NCI-H69 (cell line): ENCODE data around the gene RAB27A.
"Not testable (repeated sequence)": the region's sequence is repeated elsewhere in the genome, so short reads cannot be mapped to it uniquely, and the experiment has no call there.

Experiments used
- DNase-seq: peaks from one replicate; lab custom pipeline; 2025; lab: John Stamatoyannopoulos, UW

Gene RAB27A

DNA sequence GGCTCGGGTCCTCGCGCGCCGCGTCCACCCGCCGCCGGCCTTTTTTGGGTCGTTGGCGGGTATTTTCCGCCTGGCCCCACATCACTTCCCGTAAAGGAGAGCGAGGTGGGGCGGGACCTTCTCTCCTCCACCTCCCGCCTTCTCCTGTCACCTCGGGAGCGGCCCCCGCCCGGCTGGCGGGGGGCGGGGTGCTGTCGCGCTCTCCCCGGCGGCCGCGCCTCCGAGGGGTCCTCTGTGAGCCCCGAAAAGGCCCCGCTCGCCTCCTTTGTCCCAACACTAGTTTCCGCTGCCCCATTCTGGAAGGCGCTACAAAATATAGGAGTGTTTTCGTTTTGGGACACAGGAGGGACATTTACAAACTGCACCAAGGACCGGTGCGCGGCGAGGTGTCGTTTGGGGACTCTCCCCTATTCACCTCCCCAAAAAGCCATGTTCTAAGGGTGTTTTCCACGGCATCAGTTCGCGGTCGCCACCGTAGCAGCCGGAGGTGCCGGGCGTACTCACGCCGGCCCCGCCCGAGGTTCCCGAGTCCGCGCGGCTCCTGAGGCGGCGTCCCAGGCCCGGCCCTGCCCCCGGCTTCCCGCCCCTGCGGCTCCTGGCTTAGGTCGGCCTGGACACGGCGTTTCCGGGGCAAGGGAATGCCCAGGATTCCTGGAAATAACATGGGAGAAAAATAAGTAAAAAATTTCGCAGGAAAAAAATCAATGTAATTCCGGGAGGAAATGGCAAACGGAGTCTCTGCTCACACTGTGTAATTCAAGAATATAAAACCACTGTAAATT lies at the start of gene RAB27A:
RAB27A (minus strand) TSS at position 68 of the 782 bp plus-strand sequence. CDS start 54,879 bp downstream, outside the sequence.
- peak; percentile 81 for DNase-seq

DNA sequence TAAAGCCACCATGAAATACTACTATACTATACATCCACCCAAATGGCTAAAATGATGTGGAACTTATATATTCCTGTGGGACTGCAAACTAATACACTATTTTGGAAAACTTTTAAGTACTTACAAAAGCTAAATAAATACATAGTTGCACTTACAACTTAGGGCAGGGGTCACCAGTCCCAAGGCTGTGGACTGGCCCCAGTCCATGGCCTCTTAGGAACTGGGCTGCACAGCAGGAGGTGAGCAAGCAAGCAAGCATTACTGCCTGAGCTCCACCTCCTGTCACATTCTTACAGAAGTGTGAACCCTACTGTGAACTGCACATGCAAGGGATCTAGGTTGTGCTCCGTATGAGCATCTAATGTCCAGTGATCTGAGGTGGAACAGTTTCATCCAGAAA lies 47.5 kb upstream of the RAB27A start:
- DNase-seq, result no peak

DNA sequence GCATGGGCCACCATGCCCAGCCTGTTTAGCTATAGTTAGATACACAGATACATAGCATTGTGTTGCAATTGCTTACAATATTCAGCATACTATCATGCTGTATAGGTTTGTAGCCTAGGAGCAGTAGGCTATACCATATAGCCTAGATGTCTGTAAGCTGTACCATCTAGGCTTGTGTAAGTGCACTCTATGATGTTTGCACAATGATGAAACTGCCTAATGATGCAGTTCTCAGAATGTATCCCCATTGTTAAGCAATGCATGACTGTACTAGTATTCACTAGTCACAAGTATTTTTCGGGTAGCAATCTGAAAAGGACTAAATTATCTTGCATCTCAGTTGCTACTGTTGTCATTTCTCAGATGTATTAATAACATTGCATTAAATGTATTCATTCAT lies 45.4 kb upstream of the RAB27A start:
- no peak for DNase-seq

DNA sequence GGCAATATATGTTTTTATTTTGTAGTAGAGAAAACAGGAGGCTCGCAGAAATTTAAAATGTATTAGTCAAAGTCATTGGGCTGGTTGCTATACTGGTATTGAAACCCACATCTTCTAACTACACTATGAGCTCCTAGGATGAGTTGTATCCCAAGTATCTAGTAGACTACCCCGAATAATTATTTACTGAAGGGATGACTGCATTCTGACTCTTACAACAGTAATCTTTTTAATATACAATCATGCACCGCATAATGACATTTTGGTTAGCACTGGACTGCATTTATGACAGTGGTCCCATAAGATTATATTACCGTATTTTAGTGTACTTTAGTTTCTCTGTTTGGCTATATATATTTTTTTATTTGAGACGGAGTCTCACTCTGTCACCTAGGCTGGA lies 44.8 kb upstream of the RAB27A start:
- no peak for DNase-seq

DNA sequence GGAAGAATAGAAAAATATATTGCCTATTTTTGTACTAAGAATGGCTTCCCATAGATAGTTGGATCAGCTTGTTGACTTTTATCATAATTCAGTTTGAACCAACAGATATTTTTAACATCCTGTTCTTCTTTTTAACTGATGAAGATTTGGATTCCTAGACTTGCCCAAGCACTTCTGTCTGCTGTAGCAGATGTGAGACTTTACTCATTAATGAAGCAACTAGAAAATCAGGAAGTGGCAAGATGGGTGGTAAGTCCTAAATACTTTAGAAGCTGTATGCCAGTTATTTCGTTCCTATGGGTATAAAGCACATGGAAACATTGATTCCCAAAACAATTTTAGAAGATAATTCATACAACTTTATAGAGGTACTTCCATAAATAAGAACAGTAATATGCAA lies 37.8 kb upstream of the RAB27A start:
- no peak for DNase-seq

DNA sequence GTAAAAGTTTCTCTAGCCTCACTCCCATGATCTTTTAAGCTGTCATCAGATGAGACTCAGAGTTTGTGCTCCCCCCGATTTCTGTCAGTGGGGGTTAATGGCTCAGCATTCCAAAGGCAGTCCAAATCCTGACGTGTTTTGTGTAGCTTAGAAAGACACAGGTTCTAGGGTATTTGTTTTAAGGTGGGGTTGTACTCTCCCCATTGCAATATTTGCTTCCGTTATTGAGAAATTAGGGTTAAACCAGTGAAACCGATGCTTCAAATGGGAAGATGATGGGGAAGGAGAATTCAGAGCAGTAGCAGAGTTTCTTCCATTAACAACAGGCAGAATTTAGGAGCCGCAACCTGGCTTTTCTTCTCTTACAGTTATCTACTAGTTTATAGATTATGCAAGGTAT lies 32.9 kb upstream of the RAB27A start:
- DNase-seq, result no peak

DNA sequence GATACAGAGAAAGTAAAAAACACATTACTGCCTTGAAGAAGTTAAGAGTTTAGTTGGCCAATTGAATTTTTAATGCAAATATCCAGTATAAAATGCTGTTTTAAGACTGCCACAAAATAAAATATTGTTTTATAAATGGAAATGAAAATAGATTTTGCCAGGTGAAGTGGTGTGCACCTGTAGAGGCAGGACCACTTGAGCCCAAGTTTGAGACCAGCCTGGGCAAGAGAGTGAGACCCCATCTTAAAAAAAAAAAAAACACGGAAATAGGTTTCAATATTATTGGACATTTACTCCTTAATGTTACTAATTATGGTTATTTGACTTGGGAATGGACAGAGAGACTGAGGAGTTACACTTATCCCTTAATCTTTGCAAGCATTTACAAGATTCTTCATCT lies 31.4 kb upstream of the RAB27A start:
- no peak for DNase-seq

DNA sequence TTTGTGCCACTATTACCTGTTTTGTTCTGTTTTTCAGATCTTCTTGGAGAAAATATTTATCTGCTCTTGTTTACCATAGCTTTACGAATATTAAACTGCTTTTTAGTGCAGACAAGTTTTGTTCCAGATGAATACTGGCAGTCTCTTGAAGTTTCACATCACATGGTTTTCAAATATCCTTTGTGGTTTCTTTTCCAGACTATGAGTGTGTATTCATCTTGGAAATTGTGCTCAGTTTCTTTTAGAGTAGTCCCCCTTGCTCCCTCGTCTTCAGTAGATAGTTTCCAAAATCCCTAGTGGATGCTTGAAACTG lies 30.6 kb upstream of the RAB27A start:
- no peak for DNase-seq

DNA sequence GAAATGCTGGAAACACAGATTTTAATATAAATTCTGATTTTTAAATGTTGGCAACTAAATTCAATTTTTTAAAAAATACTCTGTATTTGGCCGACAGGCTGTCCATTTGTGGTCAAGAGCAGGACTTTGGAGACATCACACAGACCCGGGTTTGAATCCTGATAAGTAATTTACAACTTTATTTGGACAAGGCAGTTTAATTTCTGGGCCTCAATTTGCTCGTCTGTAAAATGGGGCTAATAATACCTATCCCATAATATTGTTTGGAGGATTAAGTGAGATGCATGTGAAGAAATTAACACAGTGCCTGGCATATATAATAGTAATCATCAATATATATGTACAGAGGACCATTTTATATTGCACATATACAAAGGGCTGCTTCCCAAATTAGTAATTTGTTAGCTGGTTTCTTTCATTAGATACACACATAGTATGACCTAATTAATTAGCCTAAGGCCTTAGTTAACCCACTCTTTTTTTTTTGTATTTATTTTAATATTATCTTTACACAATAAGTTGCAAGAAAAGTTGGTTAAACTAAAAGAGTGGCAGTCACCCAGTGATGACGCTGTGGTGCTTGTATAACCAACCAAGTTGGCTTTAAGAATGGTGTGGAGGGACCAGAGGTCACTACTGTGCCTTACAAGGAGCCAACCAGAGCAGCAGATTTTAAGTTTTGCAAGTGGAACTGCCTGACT lies 30.1 kb upstream of the RAB27A start:
- DNase-seq, result peak; percentile 36

DNA sequence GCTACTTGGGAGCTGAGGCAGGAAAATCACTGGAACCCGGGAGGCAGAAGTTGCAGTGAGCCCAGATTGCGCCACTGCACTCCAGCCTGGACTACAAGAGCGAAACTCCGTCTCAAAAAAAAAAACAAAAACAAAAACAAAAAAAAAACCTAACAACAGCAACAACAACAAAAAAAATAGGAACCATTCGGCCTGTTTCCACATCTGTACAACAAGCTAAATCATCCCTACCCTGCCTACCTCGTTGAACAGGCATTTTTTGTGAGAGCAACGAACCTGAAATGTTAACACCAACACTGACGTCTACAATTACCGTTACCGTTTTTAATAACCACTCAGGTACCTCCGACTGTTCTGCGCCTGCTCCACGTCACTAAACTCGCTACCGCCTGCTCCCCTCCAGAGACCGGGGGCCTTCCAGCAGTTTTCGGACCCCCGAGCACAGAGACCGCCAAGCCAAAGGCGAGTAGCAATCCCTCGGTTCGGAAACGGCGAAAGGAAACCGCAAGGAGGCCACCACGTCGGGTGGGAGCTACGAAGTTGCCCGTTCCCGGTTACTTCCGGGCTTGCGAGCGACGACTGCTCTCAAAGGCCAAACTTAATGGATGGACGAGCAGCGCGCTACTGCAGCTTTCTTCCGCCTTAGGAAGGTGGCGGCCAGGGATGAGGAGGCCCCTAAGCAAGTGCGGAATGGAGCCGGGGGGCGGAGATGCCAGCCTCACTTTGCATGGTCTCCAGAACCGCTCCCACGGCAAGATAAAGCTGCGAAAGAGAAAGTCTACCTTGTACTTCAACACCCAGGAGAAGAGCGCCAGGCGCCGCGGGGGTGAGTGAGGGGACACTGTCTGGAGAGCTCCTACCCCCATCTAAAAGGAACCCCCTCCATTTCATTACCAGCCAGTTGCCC lies 29.2 kb upstream of the RAB27A start, which contains the start of the genes PIGB and PIGBOS1:
PIGB (plus strand) TSS at position 635 of the 907 bp plus-strand sequence; CDS start at position 664, 29 bp downstream.
PIGBOS1 (minus strand) TSS at position 536 of the 907 bp plus-strand sequence. CDS start 1,331 bp downstream, outside the sequence.
- peak; percentile 95 for DNase-seq

DNA sequence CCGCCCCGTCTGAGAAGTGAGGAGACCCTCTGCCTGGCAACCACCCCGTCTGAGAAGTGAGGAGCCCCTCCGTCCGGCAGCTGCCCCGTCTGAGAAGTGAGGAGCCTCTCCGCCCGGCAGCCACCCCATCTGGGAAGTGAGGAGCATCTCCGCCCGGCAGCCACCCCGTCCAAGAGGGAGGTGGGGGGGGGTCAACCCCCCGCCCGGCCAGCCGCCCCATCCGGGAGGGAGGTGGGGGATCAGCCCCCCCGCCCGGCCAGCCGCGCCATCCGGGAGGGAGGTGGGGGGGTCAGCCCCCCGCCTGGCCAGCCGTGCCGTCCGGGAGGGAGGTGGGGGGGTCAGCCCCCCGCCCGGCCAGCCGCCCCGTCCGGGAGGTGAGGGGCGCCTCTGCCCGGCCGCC lies 13.2 kb upstream of the RAB27A start:
- not testable (repeated sequence) for DNase-seq

DNA sequence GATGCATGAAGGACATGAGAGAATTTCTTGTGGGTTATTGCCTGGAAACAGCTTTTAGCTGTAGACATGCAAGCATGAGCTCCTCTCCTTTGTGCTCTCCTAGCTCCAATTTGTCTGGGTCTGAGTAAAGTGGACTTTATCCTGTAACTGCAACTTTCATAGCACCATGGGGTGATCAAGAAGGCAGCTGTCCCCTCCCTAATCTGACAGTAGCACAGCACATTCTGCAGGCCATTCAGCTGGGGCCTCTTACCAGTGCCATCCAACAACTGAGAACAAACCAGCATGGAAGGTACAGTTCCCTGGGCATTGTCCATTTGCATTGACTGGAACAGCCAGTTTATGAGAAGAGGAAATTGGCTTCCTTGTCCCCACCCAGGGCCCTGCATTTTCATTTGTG lies 7.7 kb upstream of the RAB27A start:
- no peak for DNase-seq

DNA sequence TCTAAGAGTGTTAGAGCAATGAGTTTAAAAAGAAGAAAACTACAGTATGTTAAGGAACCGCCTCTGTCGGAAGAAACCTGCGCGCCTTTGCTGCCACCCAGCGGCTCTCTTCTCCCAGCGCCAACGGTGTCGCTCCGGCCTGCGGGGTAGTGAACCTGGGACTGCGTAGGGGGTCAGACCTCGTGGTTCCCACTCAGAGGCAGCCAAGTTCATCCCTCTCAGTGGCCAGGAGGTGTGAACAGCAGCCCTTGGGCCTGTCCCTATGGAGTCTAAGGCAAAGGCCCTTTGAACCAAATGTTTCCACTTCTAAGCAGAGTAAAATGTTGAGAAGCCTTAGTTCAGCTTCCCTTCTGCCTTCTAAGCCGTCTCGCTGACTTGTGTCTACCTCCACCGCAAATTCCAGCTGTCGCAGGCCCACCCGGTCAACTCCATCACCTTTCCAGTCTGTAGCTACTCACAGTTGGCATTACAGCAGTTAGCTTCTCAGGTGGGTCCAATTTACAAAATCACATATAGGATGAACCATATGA lies 980 bp upstream of the RAB27A start:
- DNase-seq, result peak; percentile 85

DNA sequence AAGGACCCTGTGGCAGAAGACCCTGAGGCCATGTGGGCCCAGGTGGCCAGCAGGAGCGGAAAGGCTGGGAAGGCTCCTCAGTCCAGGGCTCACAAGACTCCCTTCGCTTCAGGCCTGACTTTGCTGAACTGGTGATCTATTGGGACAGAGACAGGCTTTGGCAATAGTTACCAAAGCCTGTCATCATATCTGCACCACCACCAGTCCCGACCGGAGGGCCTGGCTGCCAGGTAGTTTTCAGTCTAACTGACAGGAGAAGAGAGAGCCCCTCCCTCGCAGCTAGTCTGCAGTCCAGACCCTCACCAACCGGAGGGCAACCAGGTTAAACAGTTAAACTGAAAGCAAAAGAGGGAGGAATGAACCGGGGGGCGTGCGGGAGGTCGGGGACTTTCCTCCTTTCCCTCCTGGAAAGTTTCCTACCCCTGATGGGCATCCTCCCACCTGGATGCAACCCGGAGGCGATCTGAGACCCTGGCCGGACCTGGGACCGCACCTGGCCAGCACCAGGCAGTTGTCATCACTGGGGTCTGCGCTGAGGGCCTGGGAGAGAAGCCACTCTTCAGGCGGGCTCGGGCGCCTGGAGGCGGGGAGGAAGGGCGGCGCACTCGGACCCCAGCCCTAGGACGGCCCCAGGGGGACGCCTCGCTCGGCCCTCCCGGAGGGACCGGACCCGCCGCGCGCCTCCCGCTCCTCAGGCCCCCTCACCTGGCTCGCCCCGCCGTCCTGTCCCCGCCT lies 435 bp downstream of the RAB27A start:
- DNase-seq, result peak; percentile 53

DNA sequence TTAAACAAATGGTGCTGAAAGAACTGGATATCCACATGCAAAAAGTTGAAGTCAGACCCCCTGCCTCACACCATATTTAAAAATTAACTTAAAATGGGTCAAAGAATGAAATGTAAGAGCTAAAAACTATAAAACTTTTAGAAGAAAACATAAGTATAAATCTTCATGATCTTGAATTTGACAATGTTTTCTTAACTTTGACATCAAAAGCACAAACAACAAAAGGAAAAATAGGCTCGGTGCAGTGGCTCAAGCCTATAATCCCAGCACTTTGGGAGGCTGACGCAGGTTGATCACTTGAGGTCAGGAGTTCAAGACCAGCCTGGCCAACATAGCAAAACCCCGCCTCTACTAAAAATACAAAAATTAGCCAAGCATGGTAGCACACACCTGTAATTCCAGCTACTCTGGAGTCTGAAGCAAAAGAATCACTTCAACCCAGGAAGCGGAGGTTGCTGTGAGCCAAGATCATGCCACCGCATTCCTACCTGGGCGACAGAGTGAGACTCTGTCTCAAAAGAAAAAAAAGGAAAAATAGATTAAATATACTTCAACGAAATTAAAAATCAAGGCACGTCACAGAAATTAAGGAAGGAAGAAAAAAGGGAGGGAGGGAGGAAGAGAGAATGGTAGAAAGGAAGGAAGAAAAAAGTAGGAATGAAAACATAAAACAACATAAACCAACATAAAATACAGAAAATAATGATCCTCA lies 1.5 kb downstream of the RAB27A start:
- DNase-seq, result no peak

DNA sequence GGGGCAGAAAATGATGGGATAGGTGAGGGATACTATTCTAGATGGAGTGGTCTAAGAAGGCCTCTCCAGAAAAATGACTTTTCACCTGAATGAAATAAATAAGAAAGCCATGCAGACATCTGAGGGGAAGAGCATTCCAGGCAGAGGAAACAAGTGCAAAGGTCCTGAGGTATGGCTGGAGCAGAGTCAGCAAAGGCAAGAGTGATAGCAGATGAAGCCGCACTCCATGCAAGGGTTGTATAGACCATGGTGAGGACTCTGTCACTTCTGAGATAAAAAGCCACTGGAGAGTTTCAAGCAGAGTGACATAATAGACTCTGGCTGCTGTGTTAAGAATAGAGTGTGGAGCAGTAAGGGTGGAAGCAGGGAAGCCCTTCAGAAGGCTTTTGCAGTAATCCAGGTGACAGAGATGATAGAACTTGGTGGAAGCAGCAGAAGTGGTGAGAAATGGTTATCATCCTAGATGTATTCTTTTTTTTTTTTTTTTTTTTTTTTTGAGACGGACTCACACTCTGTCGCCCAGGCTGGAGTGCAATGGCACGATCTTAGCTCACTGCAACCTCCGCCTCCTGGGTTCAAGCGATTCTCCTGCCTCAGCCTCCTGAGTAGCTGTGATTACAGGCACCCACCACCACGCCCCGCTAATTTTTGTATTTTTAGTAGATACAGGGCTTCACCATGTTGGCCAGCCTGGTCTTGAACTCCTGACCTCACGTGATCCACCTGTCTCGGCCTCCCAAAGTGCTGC lies 3.0 kb downstream of the RAB27A start:
- not testable (repeated sequence) for DNase-seq

DNA sequence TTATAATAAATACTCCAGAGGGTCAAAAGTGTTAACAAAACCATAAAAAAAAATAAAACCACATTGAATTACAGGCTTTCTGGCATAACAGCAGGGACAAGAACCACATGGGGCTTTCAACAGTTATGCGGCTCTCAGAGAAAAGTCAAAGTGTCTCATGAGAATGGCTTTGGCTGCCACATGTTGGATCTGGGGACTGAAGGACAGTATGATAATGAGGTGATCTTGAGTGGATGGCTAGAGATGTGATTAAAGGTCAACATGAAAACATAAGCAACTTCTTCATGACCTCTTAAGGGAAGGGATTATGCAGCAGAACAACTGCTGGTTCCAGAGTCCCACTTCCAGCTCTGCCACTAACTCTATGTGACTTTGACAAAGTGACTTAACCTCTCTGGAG lies 5.2 kb downstream of the RAB27A start:
- DNase-seq, result no peak

DNA sequence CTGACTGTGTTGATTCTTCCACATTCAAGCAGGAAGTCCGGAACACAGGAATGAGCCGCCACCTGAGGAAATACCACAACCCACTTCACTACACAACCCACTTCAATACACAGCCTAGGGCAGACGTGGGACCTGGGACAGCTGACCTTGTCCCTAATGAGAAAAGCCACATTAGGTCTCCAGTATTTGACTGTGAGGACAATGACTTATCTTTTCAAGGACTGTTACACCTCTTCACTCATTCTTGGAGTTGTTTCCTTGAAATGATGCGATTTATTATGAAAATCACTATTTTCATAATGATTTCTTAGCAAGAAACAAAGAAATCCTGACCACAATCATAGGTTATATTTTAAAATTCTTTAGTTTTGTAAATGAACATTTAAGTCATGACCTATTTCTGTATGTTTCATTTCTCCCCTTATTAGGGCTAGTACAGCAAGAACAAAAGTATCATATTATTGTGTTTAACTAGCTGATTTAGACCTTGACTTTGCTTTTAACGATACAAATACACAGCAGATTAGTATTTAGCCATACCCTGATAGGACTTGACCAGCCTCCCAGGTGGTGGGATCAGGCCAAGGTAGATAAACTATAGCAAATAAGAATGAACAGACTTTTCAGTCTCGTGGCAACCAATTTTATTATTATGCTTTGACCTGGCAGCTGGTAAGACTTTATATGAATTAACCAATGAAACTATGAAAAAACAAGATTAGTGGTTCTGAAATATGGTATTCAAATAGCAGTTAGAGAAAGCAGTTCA lies 6.0 kb downstream of the RAB27A start:
- no peak for DNase-seq

DNA sequence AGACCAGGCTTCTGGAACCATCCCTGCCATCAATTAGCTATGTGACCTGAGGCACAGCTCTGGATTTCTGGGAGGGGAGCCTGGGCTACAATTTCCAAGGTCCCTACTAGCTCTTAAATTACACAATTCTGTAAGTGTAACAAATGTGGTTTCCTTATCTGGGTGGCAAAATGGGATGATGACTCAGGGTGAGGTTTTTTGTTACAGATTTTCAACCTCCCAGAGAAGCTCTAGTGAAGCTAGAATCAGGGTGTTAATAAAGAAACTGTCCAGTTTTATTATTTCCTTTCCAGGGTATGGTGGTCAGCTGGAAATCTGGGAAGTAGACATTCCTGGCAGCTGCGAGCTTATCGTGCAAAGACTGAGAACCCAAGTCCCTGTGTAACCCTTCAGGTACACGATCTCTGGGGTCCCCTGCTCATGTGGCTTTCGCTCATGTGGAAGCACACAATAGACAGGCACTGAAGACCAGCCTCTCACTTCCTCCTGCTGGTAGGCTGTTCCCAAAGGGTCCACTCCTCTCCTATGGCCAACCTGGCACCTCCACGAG lies 7.3 kb downstream of the RAB27A start:
- DNase-seq, result no peak
